ENCODE results near the gene EBP. TPM values are rescaled to one million over a fixed set of nuclear protein-coding genes. Genes with fewer than 3 reads are reported as not detected.
"Not testable (repeated sequence)": the region's sequence is repeated elsewhere in the genome, so short reads cannot be mapped to it uniquely, and the experiment has no call there.

EBP gene
- total RNA-seq, 4 donors from 2014 or later: 15.7 to 20.7 (median 17.4) TPM

GRCh38 chrX:48540480-48540879, 18.9 kb downstream of the EBP start:
- 81% methylated on average over 7 of the region's 7 CpGs for WGBS
- TF ChIP-seq POLR2A (IDR thresholded peaks at IDR 0.05; ENCODE audit: low read depth) (no peak), POLR2AphosphoS5 (IDR thresholded peaks at IDR 0.05) (no peak), EP300 (IDR thresholded peaks at IDR 0.05) (no peak), CTCF (IDR thresholded peaks at IDR 0.05) (no peak)
- Histone ChIP-seq H3K27ac (replicated peaks in 1 of 4) (peak overlapping the region; percentile 88 to 92 (median 88)), H3K27me3 (no peaks in the 10 kb centered on the region), H3K4me1 (peaks cover 4 to 13% (median 11%) of the 10 kb centered on the region in 4 donors), H3K36me3 (peaks cover 6 to 20% (median 13%) of the 10 kb centered on the region in 4 donors), H3K4me3 (peak overlapping the region; percentile 64 to 82 (median 70)), H3K9me3 (no peaks in the 10 kb centered on the region)
- intact Hi-C loops (cut with DNase I): loop anchor here (2.0 kb wide), 1 partner anchor 32 kb away; no protein-coding TSS in a partner anchor
- no peak for DNase-seq (ENCODE audit: extremely low spot score)

GRCh38 chrX:48541140-48541814, 19.7 kb downstream of the EBP start:
- H3K4me3 ChIP-seq: peak overlapping the region in 1 of 4 donors; percentile 82
- DNase-seq (ENCODE audit: extremely low spot score): no peak
- WGBS: 70% methylated on average over 10 of the region's 10 CpGs

GRCh38 chrX:48548871-48549270, 27.3 kb downstream of the EBP start:
- TF ChIP-seq EP300 (IDR thresholded peaks at IDR 0.05): no peak
- TF ChIP-seq POLR2AphosphoS5 (IDR thresholded peaks at IDR 0.05): no peak
- TF ChIP-seq CTCF (IDR thresholded peaks at IDR 0.05): no peak
- no peak for TF ChIP-seq POLR2A (IDR thresholded peaks at IDR 0.05; ENCODE audit: low read depth)
- Histone ChIP-seq H3K27ac (replicated peaks in 1 of 4) (no peak overlapping the region), H3K9me3 (no peaks in the 10 kb centered on the region), H3K36me3 (peaks cover 10 to 59% (median 14%) of the 10 kb centered on the region in 4 donors), H3K4me3 (no peak overlapping the region), H3K4me1 (no peaks in the 10 kb centered on the region), H3K27me3 (no peaks in the 10 kb centered on the region)
- no peak for DNase-seq (ENCODE audit: extremely low spot score)
- 93% methylated on average over 3 of the region's 3 CpGs for WGBS
- intact Hi-C loops (cut with DNase I): no loop called here

More at GRCh38 chrX:48541140-48541814, 19.7 kb downstream of the EBP start:
- intact Hi-C loops (cut with DNase I): loop anchor here (2.0 kb wide), 1 partner anchor 32 kb away; no protein-coding TSS in a partner anchor
- peak overlapping the region in 1 of 4 donors; percentile 88 for H3K27ac ChIP-seq (replicated peaks in 1 of 4)
- no peaks in the 10 kb centered on the region for H3K9me3 ChIP-seq
- H3K27me3 ChIP-seq: no peaks in the 10 kb centered on the region
- TF ChIP-seq EP300 (IDR thresholded peaks at IDR 0.05): no peak
- TF ChIP-seq CTCF (IDR thresholded peaks at IDR 0.05): no peak
- TF ChIP-seq POLR2AphosphoS5 (IDR thresholded peaks at IDR 0.05): no peak
- no peak for TF ChIP-seq POLR2A (IDR thresholded peaks at IDR 0.05; ENCODE audit: low read depth)
- peaks cover 6 to 25% (median 18%) of the 10 kb centered on the region in 4 donors for H3K36me3 ChIP-seq
- peaks cover 4 to 13% (median 11%) of the 10 kb centered on the region in 4 donors for H3K4me1 ChIP-seq

GRCh38 chrX:48555731-48556325, 34.2 kb downstream of the EBP start:
- intact Hi-C loops (cut with DNase I); DNase-seq (ENCODE audit: extremely low spot score): not testable (repeated sequence)
- 85% methylated on average over 9 of the region's 9 CpGs for WGBS

GRCh38 chrX:48558271-48558670, 36.7 kb downstream of the EBP start:
- peaks cover 10 to 68% (median 35%) of the 10 kb centered on the region in 4 donors for H3K36me3 ChIP-seq
- TF ChIP-seq EP300 (IDR thresholded peaks at IDR 0.05) (no peak), POLR2AphosphoS5 (IDR thresholded peaks at IDR 0.05) (no peak), POLR2A (IDR thresholded peaks at IDR 0.05; ENCODE audit: low read depth) (no peak), CTCF (IDR thresholded peaks at IDR 0.05) (no peak)
- no peak overlapping the region for H3K4me3 ChIP-seq
- H3K4me1 ChIP-seq: no peaks in the 10 kb centered on the region
- H3K27ac ChIP-seq (replicated peaks in 1 of 4): no peak overlapping the region
- intact Hi-C loops (cut with DNase I): no loop called here
- H3K27me3 ChIP-seq: no peaks in the 10 kb centered on the region
- H3K9me3 ChIP-seq: no peaks in the 10 kb centered on the region
- DNase-seq (ENCODE audit: extremely low spot score): no peak
- 80% methylated on average over 4 of the region's 4 CpGs for WGBS

More at GRCh38 chrX:48555731-48556325, 34.2 kb downstream of the EBP start:
- H3K36me3 ChIP-seq: peaks cover 10 to 76% (median 29%) of the 10 kb centered on the region in 4 donors
- H3K4me3 ChIP-seq; H3K27ac ChIP-seq (replicated peaks in 1 of 4); H3K4me1 ChIP-seq; H3K27me3 ChIP-seq; H3K9me3 ChIP-seq: not testable (repeated sequence)

Measured in esophagus muscularis mucosa (tissue), 4 donors.